Adipocyte (in vitro differentiated cells): ENCODE measurements around the gene TRPV5.
A peak's percentile ranks its signal among the peaks of the same experiment; 100 is the strongest.

Experiments used
- DNase-seq: peaks from one replicate; pipeline ENCODE4 v3.0.0-alpha.2; 2015; ENCODE audit warnings: low read depth
- H3K27me3 ChIP-seq: replicated peaks from 2 replicates; pipeline ENCODE4 v1.7.0; 2013; ENCODE audit warnings: mild to moderate bottlenecking, low read length, moderate library complexity; ENCODE audit not compliant: control insufficient read depth, insufficient read depth
- H3K36me3 ChIP-seq: 2 replicates; pipeline ENCODE4 v1.7.0; 2013; ENCODE audit warnings: low read length, mild to moderate bottlenecking, moderate library complexity; ENCODE audit not compliant: control insufficient read depth, insufficient read depth, severe bottlenecking
- H3K4me1 ChIP-seq: 2 replicates; pipeline ENCODE4 v1.7.0; 2013; ENCODE audit warnings: mild to moderate bottlenecking, low read length, moderate library complexity; ENCODE audit not compliant: control insufficient read depth, insufficient read depth
- H3K4me3 ChIP-seq: 2 replicates; pipeline ENCODE4 v1.7.0; 2013; ENCODE audit warnings: mild to moderate bottlenecking, low read length, moderate library complexity
- H3K9ac ChIP-seq: 2 replicates; pipeline ENCODE4 v1.7.0; 2013; ENCODE audit warnings: mild to moderate bottlenecking, low read length, moderate library complexity
- H3K9me3 ChIP-seq: 2 replicates; pipeline ENCODE4 v1.7.0; 2013; ENCODE audit warnings: mild to moderate bottlenecking, low read length, moderate library complexity; ENCODE audit not compliant: control insufficient read depth

TRPV5 gene

GRCh38 chr7:142873871-142874270 is 59.7 kb downstream of the TRPV5 start:
- DNase-seq = no peak
- peaks cover 25% of the 10 kb centered on the region for H3K27me3 ChIP-seq

DNA sequence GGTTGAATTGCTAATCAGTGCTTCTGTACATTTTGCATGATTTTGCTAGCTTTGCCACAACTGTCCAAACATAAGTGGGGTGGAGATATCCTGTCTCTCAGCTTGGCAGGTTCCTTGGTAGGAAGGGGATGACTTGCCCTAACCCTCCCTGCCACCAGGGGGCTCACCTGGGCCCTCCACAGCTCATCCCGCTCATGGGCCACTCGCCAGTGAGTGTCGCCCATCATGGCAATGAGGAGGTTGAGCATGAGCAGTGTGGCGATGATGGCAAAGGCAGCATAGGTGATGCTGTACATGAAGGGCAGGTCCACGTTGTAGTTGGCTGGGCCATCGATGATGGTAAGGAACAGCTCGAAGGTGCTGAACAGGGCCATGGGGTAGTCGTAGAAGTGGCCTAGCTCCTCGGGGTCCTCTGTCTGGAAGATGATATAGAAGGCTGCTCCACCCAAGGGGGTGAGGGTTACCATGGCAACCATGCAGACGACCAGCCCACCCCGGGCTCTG is 60.2 kb downstream of the TRPV5 start:
- Histone ChIP-seq H3K4me1 (no peaks in the 10 kb centered on the region), H3K27me3 (peaks cover 20% of the 10 kb centered on the region), H3K9ac (no peak overlapping the region), H3K4me3 (no peak overlapping the region), H3K9me3 (no peaks in the 10 kb centered on the region), H3K36me3 (peaks cover under 1% of the 10 kb centered on the region)
- DNase-seq = peak; percentile 29

More at GRCh38 chr7:142873871-142874270, 59.7 kb downstream of the TRPV5 start:
- H3K4me3 ChIP-seq = no peak overlapping the region
- no peaks in the 10 kb centered on the region for H3K9me3 ChIP-seq
- H3K36me3 ChIP-seq = no peaks in the 10 kb centered on the region
- H3K4me1 ChIP-seq = no peaks in the 10 kb centered on the region
- H3K9ac ChIP-seq = no peak overlapping the region

DNA sequence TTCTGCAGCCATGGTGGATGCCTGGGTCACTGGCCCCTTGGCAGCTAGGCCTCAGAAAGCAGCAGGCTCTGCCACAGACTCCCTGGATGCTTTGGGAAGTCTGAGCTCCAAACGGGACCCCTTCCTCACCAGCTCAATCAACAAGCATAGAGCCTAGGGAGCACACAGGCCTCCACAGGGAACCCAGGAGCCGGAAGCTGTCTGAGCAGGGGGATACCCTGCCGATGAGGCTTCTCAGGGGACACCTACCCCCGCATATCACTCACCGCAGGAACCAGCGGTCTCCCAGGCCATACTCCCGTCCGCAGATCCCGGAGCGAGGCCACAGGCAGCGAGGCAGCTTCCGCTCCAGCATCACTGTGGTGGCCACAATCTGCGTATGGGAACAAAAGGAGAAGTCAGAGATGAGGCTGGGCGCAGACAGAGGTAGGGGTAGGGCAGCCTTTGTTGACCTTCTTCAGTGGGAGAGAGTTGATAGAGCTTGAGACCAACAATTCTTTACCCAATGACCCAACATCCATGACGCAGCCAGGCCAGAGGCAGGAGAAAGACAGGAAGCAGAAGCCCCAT is 61.4 kb downstream of the TRPV5 start:
- H3K4me1 ChIP-seq = no peaks in the 10 kb centered on the region
- H3K9ac ChIP-seq = no peak overlapping the region
- no peak overlapping the region for H3K4me3 ChIP-seq
- DNase-seq = no peak
- H3K27me3 ChIP-seq = peaks cover 16% of the 10 kb centered on the region
- H3K9me3 ChIP-seq = no peaks in the 10 kb centered on the region
- H3K36me3 ChIP-seq = peaks cover 3% of the 10 kb centered on the region

GRCh38 chr7:142871260-142872105 is 62.1 kb downstream of the TRPV5 start:
- H3K27me3 ChIP-seq = peaks cover 11% of the 10 kb centered on the region
- no peaks in the 10 kb centered on the region for H3K4me1 ChIP-seq
- no peak overlapping the region for H3K9ac ChIP-seq
- no peaks in the 10 kb centered on the region for H3K9me3 ChIP-seq
- no peak overlapping the region for H3K4me3 ChIP-seq
- H3K36me3 ChIP-seq = peaks cover 3% of the 10 kb centered on the region
- DNase-seq = no peak

DNA sequence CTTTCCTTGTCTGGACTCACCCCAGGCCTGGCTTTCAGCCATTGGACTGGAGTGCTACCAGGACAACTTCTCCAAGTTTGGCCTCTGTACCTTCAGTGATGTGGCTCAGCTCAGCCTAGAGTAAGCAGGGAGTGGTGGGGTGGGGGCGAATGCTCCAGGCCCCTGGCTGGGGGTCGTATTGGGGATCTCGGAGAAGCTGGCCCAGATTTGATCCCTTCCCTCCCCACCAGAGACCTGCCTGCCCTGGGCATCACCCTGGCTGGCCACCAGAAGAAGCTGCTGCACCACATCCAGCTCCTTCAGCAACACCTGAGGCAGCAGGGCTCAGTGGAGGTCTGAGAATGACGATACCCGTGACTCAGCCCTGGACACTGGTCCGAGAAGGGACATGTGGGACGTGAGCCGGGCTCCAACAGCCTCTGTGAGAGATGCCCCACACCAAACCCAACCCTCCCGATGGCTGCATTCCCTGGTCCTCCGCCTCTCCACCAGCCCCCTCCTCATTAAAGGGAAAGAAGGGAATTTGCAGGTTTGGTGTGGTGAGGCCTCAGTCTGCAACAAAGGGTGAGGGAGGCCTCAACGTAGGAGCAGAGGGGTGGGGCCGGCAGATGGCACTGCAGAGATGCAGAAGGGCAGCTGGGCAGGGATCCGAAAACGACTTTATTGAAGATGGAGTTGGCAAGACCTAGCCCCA is 62.8 kb downstream of the TRPV5 start:
- H3K4me1 ChIP-seq = no peaks in the 10 kb centered on the region

DNA sequence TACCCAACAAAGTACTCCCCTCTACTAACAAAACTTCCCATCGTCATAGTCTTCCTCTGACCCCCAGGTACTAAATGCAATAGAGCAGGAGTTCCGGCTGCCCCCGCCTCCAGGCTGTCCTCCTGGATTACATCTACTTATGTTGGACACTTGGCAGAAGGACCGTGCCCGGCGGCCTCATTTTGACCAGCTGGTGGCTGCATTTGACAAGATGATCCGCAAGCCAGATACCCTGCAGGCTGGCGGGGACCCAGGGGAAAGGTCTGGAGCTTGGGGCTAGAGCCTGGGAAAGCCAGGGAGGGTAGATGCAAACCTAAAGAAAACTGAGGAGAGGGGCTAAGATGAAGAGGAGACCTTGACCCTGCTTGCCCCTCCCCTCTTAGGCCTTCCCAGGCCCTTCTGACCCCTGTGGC is 63.4 kb downstream of the TRPV5 start:
- DNase-seq = no peak
- Histone ChIP-seq H3K9me3 (no peaks in the 10 kb centered on the region), H3K36me3 (peaks cover 3% of the 10 kb centered on the region), H3K4me3 (no peak overlapping the region), H3K9ac (no peak overlapping the region), H3K4me1 (no peaks in the 10 kb centered on the region), H3K27me3 (peaks cover 1% of the 10 kb centered on the region)

More for the DNA sequence above, 62.8 kb downstream of the TRPV5 start:
- peaks cover 3% of the 10 kb centered on the region for H3K36me3 ChIP-seq
- H3K4me3 ChIP-seq = no peak overlapping the region
- no peak overlapping the region for H3K9ac ChIP-seq
- H3K27me3 ChIP-seq = peaks cover 5% of the 10 kb centered on the region
- H3K9me3 ChIP-seq = no peaks in the 10 kb centered on the region
- no peak for DNase-seq

DNA sequence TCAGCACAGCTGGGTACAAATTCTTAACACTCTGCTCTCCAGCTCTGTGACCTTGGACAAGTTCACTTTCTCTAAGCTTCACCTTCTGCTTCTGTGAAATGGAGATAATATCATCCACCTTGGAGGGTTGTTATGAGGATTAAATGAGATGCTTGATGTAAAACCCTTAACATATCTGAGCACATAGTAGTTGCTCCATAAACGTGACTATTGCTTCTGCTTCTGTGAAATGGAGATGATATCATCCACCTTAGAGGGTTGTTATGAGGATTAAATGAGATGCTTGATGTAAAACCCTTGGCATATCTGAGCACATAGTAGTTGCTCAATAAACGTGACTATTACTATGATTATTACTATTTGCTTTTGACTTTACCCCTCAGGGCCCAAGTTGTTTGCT is 64.1 kb downstream of the TRPV5 start:
- H3K9ac ChIP-seq = no peak overlapping the region
- no peak overlapping the region for H3K4me3 ChIP-seq
- no peaks in the 10 kb centered on the region for H3K4me1 ChIP-seq
- DNase-seq = no peak
- no peaks in the 10 kb centered on the region for H3K27me3 ChIP-seq
- H3K36me3 ChIP-seq = peaks cover 3% of the 10 kb centered on the region
- H3K9me3 ChIP-seq = no peaks in the 10 kb centered on the region

DNA sequence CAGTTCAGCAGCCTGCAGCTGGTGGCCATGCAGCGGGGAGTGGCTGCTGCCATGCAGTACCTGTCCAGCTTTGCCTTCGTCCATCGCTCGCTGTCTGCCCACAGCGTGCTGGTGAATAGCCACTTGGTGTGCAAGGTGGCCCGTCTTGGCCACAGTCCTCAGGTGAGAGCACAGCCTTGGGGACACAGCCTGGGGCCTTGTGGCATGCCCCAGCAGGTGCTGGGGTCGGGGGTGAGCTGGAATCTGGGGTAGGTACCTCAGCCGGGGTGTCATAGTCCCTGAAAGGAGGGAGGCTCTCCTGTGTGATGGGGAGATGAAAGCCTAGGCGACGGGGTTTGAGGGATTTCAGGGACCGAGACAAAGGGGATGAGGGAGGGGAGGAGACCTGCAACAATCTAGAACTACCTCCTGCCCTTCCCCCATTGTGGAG is 64.5 kb downstream of the TRPV5 start:
- DNase-seq = no peak
- H3K36me3 ChIP-seq = peaks cover 7% of the 10 kb centered on the region
- no peaks in the 10 kb centered on the region for H3K4me1 ChIP-seq
- no peak overlapping the region for H3K4me3 ChIP-seq
- H3K9ac ChIP-seq = no peak overlapping the region
- H3K27me3 ChIP-seq = no peaks in the 10 kb centered on the region
- H3K9me3 ChIP-seq = no peaks in the 10 kb centered on the region

GRCh38 chr7:142868188-142868985 is 65.2 kb downstream of the TRPV5 start:
- Histone ChIP-seq H3K27me3 (no peaks in the 10 kb centered on the region), H3K9me3 (no peaks in the 10 kb centered on the region), H3K4me1 (no peaks in the 10 kb centered on the region), H3K36me3 (peaks cover 11% of the 10 kb centered on the region), H3K9ac (no peak overlapping the region), H3K4me3 (no peak overlapping the region)
- no peak for DNase-seq

- no peak overlapping the region for H3K4me3 ChIP-seq
- no peaks in the 10 kb centered on the region for H3K9me3 ChIP-seq
- H3K9ac ChIP-seq = no peak overlapping the region
- H3K4me1 ChIP-seq = no peaks in the 10 kb centered on the region
- peaks cover 17% of the 10 kb centered on the region for H3K36me3 ChIP-seq
- peaks cover 3% of the 10 kb centered on the region for H3K27me3 ChIP-seq
- no peak for DNase-seq
These were observed 66.0 kb downstream of the TRPV5 start for GRCh38 chr7:142867398-142868187.
